ENCODE results near the gene LYAR. TPM values are rescaled to one million over a fixed set of nuclear protein-coding genes. Genes with fewer than 3 reads are reported as not detected.

LYAR gene
- total and polyA plus RNA-seq, 2 of the 13 experiments (the other 11 are each of a cell fraction or from before 2014, with no cell fraction given) = 7.8 to 94.2 TPM

- TF ChIP-seq CREM (IDR thresholded peaks at IDR 0.05) = peak; percentile 86
- TF ChIP-seq CREM (CRISPR knock-in tag; IDR thresholded peaks at IDR 0.05) = no peak
- peak; percentile 96 to 99 for TF ChIP-seq NR2F1 (CRISPR knock-in tag; IDR thresholded peaks at IDR 0.05)
- no peak for TF ChIP-seq ZNF280B (CRISPR knock-in tag; IDR thresholded peaks at IDR 0.05; ENCODE audit: borderline replicate concordance)
- peak; percentile 78 to 96 for TF ChIP-seq EP300 (IDR thresholded peaks at IDR 0.05; ENCODE audit: low read depth in 2 of 2, low read length in 2 of 2)
- TF ChIP-seq EP300 (CRISPR knock-in tag; IDR thresholded peaks at IDR 0.05; ENCODE audit: borderline replicate concordance) = peak; percentile 92
- TF ChIP-seq GATAD2A (CRISPR knock-in tag; IDR thresholded peaks at IDR 0.05) = peak; percentile 91
- no peak for TF ChIP-seq TBP (CRISPR knock-in tag; IDR thresholded peaks at IDR 0.05)
- TF ChIP-seq HMG20A (CRISPR knock-in tag; IDR thresholded peaks at IDR 0.05; ENCODE audit: borderline replicate concordance) = peak; percentile 96
- TF ChIP-seq KLF16 (CRISPR knock-in tag; IDR thresholded peaks at IDR 0.05) = peak in 1 of 2 experiments; percentile 46; a peak in 1 of 4 replicates
- peak; percentile 97 for TF ChIP-seq PPARG (CRISPR knock-in tag; conservative IDR thresholded peaks at IDR 0.05)
- TF ChIP-seq ZNF367 (CRISPR knock-in tag; IDR thresholded peaks at IDR 0.05; ENCODE audit: borderline replicate concordance) = no peak
- peak; percentile 61 for TF ChIP-seq THAP11 (CRISPR knock-in tag; IDR thresholded peaks at IDR 0.05)
- peak; percentile 78 for TF ChIP-seq HDAC2 (CRISPR knock-in tag; IDR thresholded peaks at IDR 0.05)
- peak; percentile 96; the same call in 1 of the 2 replicates for TF ChIP-seq THRA (CRISPR knock-in tag; IDR thresholded peaks at IDR 0.05; ENCODE audit: borderline replicate concordance)
- TF ChIP-seq ZNF414 (CRISPR knock-in tag; IDR thresholded peaks at IDR 0.05) = no peak; the same call in 1 of the 2 replicates
- peak; percentile 99 for TF ChIP-seq NR2F6 (IDR thresholded peaks at IDR 0.05)
- TF ChIP-seq NR2F6 (CRISPR knock-in tag; IDR thresholded peaks at IDR 0.05) = peak; percentile 99
- TF ChIP-seq FOSL2 (CRISPR knock-in tag; IDR thresholded peaks at IDR 0.05) = peak; percentile 77
- TF ChIP-seq TGIF2 (CRISPR knock-in tag; IDR thresholded peaks at IDR 0.05) = peak; percentile 34; the same call in 1 of the 2 replicates
- peak; percentile 75; the same call in 1 of the 2 replicates for TF ChIP-seq TBX3 (IDR thresholded peaks at IDR 0.05; ENCODE audit: borderline replicate concordance)
- TF ChIP-seq CTCF (CRISPR knock-in tag; IDR thresholded peaks at IDR 0.05) = no peak
- peak; percentile 78 for TF ChIP-seq ZMYM4 (CRISPR knock-in tag; IDR thresholded peaks at IDR 0.05)
- TF ChIP-seq FOXO1 (CRISPR knock-in tag; IDR thresholded peaks at IDR 0.05) = peak; percentile 84
- TF ChIP-seq FOXK1 (CRISPR knock-in tag; IDR thresholded peaks at IDR 0.05; ENCODE audit: borderline replicate concordance, low read depth) = peak; percentile 32; the same call in 1 of the 2 replicates
- TF ChIP-seq MAX (IDR thresholded peaks at IDR 0.05) = peak; percentile 43; the same call in 1 of the 2 replicates
- TF ChIP-seq ZNF777 (CRISPR knock-in tag; IDR thresholded peaks at IDR 0.05) = 0 out of 2 replicates have a peak, but pooled peaks have one; percentile 20
Observed at GRCh38 chr4:4259484-4260100, 30.4 kb downstream of the LYAR start (continued).

All from HepG2 (cell line).